ENCODE measurements around the gene ANKH.

DNA sequence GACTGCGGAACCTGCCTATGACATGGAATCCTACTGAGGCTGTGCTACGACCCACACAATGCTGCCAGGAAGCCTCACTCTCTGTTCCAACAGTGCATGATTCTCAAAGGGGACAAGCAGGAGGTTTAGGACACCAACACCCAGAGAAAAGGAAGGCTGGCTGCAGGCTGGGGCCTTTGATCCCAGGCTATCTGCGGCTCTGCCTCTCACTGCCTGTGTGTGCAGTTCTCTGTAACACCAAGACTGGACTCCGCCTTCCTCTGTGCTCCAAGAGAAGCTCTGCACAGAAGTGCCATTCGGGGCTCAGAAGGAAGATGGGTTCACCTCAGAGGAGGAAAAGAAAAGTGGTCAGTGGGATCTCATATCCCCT, 20.5 kb downstream of the ANKH start:
- TF ChIP-seq, protein P1, sequence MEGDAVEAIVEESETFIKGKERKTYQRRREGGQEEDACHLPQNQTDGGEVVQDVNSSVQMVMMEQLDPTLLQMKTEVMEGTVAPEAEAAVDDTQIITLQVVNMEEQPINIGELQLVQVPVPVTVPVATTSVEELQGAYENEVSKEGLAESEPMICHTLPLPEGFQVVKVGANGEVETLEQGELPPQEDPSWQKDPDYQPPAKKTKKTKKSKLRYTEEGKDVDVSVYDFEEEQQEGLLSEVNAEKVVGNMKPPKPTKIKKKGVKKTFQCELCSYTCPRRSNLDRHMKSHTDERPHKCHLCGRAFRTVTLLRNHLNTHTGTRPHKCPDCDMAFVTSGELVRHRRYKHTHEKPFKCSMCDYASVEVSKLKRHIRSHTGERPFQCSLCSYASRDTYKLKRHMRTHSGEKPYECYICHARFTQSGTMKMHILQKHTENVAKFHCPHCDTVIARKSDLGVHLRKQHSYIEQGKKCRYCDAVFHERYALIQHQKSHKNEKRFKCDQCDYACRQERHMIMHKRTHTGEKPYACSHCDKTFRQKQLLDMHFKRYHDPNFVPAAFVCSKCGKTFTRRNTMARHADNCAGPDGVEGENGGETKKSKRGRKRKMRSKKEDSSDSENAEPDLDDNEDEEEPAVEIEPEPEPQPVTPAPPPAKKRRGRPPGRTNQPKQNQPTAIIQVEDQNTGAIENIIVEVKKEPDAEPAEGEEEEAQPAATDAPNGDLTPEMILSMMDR (IDR thresholded peaks at IDR 0.05) = no peak
- TF ChIP-seq POLR2AphosphoS5 (IDR thresholded peaks at IDR 0.05) (no peak), POLR2A (IDR thresholded peaks at IDR 0.05) (no peak)

Data from prostate gland (tissue), 2 donors.